HepG2 (cell line): ENCODE results near the gene UBE2S. TPM values are rescaled to one million over a fixed set of nuclear protein-coding genes. Genes with fewer than 3 reads are reported as not detected.

ENCODE experiments used
- ARNTL ChIP-seq: sonication (generic); formaldehyde crosslinking; IDR thresholded peaks from 2 replicates; pipeline ENCODE4 v1.4.0; 2020; ENCODE audit warnings: mild to moderate bottlenecking, missing genetic modification reagents
- CBFB ChIP-seq: sonication (generic); formaldehyde crosslinking; IDR thresholded peaks from 2 replicates; pipeline ENCODE4 v1.4.0; 2020; ENCODE audit warnings: missing genetic modification reagents
- EHMT2 ChIP-seq: fragments of 200-600 bp; sonication (generic); IDR thresholded peaks from 2 replicates; pipeline ENCODE4 v1.7.0; 2017; ENCODE audit warnings: antibody characterized with exemption, low read depth, low read length, borderline replicate concordance
- FOXP1 ChIP-seq, 2 experiments: fragments of 450-650 bp in 1 of 2; IDR thresholded peaks; 2 replicates each; pipeline ENCODE4 v1.6.1; 2017 to 2018; ENCODE audit warnings: antibody characterized with exemption in 1 of 2
- GATAD2A ChIP-seq: IDR thresholded peaks from 2 replicates; pipeline ENCODE4 v1.6.1; 2016
- GTF3A ChIP-seq: sonication (generic); formaldehyde crosslinking; conservative IDR thresholded peaks from 2 replicates; pipeline ENCODE4 v1.4.0; 2020; ENCODE audit warnings: mild to moderate bottlenecking, missing genetic modification reagents
- HHEX ChIP-seq: IDR thresholded peaks from 2 replicates; pipeline ENCODE4 v1.6.1; 2016; ENCODE audit warnings: control low read depth
- HNF4A ChIP-seq: sonication (generic); formaldehyde crosslinking; IDR thresholded peaks from 2 replicates; pipeline ENCODE4 v1.4.0; 2020; ENCODE audit warnings: missing genetic modification reagents
- IKZF5 ChIP-seq: IDR thresholded peaks from 2 replicates; pipeline ENCODE4 v1.6.1; 2018; ENCODE audit warnings: missing genetic modification reagents, mild to moderate bottlenecking, missing compliant biosample characterization
- KLF15 ChIP-seq: sonication (generic); formaldehyde crosslinking; IDR thresholded peaks from 2 replicates; pipeline ENCODE4 v1.8.1; 2023; ENCODE audit warnings: borderline replicate concordance, mild to moderate bottlenecking, inconsistent platforms, missing genetic modification reagents, mixed read lengths
- KLF16 ChIP-seq, 2 experiments: sonication (generic) in 1 of 2; formaldehyde crosslinking in 1 of 2; IDR thresholded peaks; 2 replicates each; pipeline versions ENCODE4 v1.6.1 to v1.8.0; 2016 to 2023; ENCODE audit warnings: missing genetic modification reagents in 2 of 2, missing compliant biosample characterization in 1 of 2
- NR2F2 ChIP-seq: IDR thresholded peaks from 2 replicates; pipeline ENCODE4 v1.6.1; 2012; ENCODE audit warnings: low read depth, inconsistent platforms, borderline replicate concordance
- PATZ1 ChIP-seq: sonication (generic); formaldehyde crosslinking; IDR thresholded peaks from 2 replicates; pipeline ENCODE4 v1.4.0; 2020; ENCODE audit warnings: missing genetic modification reagents
- RAD21 ChIP-seq: fragments of 450-650 bp; formaldehyde crosslinking; IDR thresholded peaks from 2 replicates; pipeline ENCODE4 v1.5.0; 2020; ENCODE audit warnings: mild to moderate bottlenecking
- REL ChIP-seq: sonication (generic); formaldehyde crosslinking; conservative IDR thresholded peaks from 2 replicates; pipeline ENCODE4 v1.8.0; 2022; ENCODE audit warnings: mild to moderate bottlenecking, missing genetic modification reagents, moderate library complexity
- RXRB ChIP-seq: IDR thresholded peaks from 2 replicates; pipeline ENCODE4 v1.6.1; 2016; ENCODE audit warnings: borderline replicate concordance, missing genetic modification reagents, missing compliant biosample characterization
- SAP130 ChIP-seq: IDR thresholded peaks from 2 replicates; pipeline ENCODE4 v1.6.1; 2016; ENCODE audit warnings: low read depth
- SYNCRIP ChIP-seq: fragments of 200-400 bp; formaldehyde crosslinking; IDR thresholded peaks from 2 replicates; pipeline ENCODE4 v1.6.1; 2018; ENCODE audit warnings: mild to moderate bottlenecking, low read depth, low read length; ENCODE audit not compliant: insufficient read depth
- TSC22D2 ChIP-seq: sonication (generic); formaldehyde crosslinking; IDR thresholded peaks from 2 replicates; pipeline ENCODE4 v1.5.1; 2020; ENCODE audit warnings: missing genetic modification reagents, mild to moderate bottlenecking, borderline replicate concordance
- XRCC5 ChIP-seq: fragments of 200-400 bp; formaldehyde crosslinking; optimal IDR thresholded peaks from 2 replicates; pipeline ENCODE3; 2017; ENCODE audit warnings: mild to moderate bottlenecking, low read length
- ZFP41 ChIP-seq: sonication (generic); formaldehyde crosslinking; IDR thresholded peaks from 2 replicates; pipeline ENCODE4 v1.4.0; 2020; ENCODE audit warnings: mild to moderate bottlenecking, missing genetic modification reagents, borderline replicate concordance
- ZFX ChIP-seq: sonication (generic); formaldehyde crosslinking; IDR thresholded peaks from 2 replicates; pipeline ENCODE4 v1.4.0; 2020; ENCODE audit warnings: mild to moderate bottlenecking, low read depth, missing genetic modification reagents, moderate library complexity
- ZNF468 ChIP-seq: sonication (generic); formaldehyde crosslinking; IDR thresholded peaks from 2 replicates; pipeline ENCODE4 v1.8.0; 2022; ENCODE audit warnings: mild to moderate bottlenecking, moderate library complexity, missing genetic modification reagents
- ZNF567 ChIP-seq: sonication (generic); formaldehyde crosslinking; IDR thresholded peaks from 2 replicates; pipeline ENCODE4 v1.8.1; 2023; ENCODE audit warnings: mild to moderate bottlenecking, missing genetic modification reagents, borderline replicate concordance
- ZNF614 ChIP-seq: IDR thresholded peaks from 2 replicates; pipeline ENCODE4 v1.6.1; 2018; ENCODE audit warnings: missing biosample characterization, missing genetic modification reagents, inconsistent platforms, borderline replicate concordance
- ZNF615 ChIP-seq: sonication (generic); formaldehyde crosslinking; IDR thresholded peaks from 2 replicates; pipeline ENCODE4 v1.5.0; 2020; ENCODE audit warnings: mild to moderate bottlenecking, missing genetic modification reagents, borderline replicate concordance
- ZNF768 ChIP-seq: sonication (generic); formaldehyde crosslinking; IDR thresholded peaks from 2 replicates; pipeline ENCODE4 v1.4.0; 2020; ENCODE audit warnings: missing genetic modification reagents
- ZNF773 ChIP-seq: sonication (generic); formaldehyde crosslinking; IDR thresholded peaks from 2 replicates; pipeline ENCODE4 v1.4.0; 2020; ENCODE audit warnings: missing genetic modification reagents, borderline replicate concordance
- ZSCAN30 ChIP-seq: sonication (generic); formaldehyde crosslinking; IDR thresholded peaks from 2 replicates; pipeline ENCODE4 v1.5.0; 2020; ENCODE audit warnings: mild to moderate bottlenecking, missing genetic modification reagents
- polyA plus RNA-seq, 8 experiments: library from polyadenylated mRNA; depleted of rRNA in 3 of 8; stranded (reverse) in 7 of 8; unstranded in 1 of 8; fragments of >200 nt; fragmentation: Illumina TruSeq in 4 of 8; extraction: Trizol in 4 of 8; gene quantifications; 2 replicates each; pipeline versions ENCODE4 v1.2.1 to v1.2.3, GENCODE V29; 2011 to 2016; ENCODE audit warnings: low read depth in 4 of 8, missing spikeins in 1 of 8, mixed read lengths in 1 of 8; ENCODE audit not compliant: insufficient read depth in 1 of 8
- total RNA-seq, 5 experiments: library from RNA; depleted of rRNA; stranded (reverse); fragments of >200 nt; fragmentation: Illumina TruSeq; extraction: Trizol; gene quantifications; 2 replicates each; pipeline ENCODE4 v1.2.3, GENCODE V29; 2016; ENCODE audit warnings: low read depth in 1 of 5
- TF ChIP-seq, protein P1 (sequence below): sonication (generic); formaldehyde crosslinking; IDR thresholded peaks from 2 replicates; pipeline ENCODE4 v1.8.0; 2022; ENCODE audit warnings: missing genetic modification reagents, mild to moderate bottlenecking, borderline replicate concordance

Gene UBE2S
- total and polyA plus RNA-seq, 2 of the 13 experiments (the other 11 are each of a cell fraction or from before 2014, with no cell fraction given), result 32.2 to 39.3 TPM

DNA sequence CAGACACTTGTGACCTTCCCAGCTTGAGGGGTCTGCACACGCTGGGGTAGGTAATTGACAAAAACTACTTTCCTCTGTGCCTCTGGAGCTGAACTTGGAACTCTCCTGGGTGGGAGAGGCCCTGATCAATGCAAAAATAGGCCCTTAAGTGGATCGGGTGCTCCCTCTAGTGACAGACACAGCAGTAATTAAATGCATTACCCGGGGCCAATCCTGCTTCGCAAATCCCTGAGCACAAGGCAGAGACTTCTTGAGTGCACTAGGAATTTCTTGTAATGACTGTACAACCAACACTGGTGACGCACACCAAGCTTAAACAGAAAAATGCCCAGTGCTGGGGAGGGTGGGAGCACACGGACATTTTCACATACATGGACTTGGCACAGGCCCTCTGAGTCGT lies 10.6 kb upstream of the UBE2S start (continued):
- TF ChIP-seq, protein P1, sequence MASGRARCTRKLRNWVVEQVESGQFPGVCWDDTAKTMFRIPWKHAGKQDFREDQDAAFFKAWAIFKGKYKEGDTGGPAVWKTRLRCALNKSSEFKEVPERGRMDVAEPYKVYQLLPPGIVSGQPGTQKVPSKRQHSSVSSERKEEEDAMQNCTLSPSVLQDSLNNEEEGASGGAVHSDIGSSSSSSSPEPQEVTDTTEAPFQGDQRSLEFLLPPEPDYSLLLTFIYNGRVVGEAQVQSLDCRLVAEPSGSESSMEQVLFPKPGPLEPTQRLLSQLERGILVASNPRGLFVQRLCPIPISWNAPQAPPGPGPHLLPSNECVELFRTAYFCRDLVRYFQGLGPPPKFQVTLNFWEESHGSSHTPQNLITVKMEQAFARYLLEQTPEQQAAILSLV (CRISPR knock-in tag), result no peak
- TF ChIP-seq NR2F2 (no peak), ZNF614 (CRISPR knock-in tag) (no peak), ZFP41 (CRISPR knock-in tag) (no peak), KLF15 (CRISPR knock-in tag) (no peak), XRCC5 (peak; percentile 22), PATZ1 (CRISPR knock-in tag) (0 out of 2 replicates have a peak, but pooled peaks have one; percentile 23), KLF16 (CRISPR knock-in tag; IDR thresholded peaks at IDR 0.05) (0 out of 4 replicates have a peak, but pooled peaks of 1 of the 2 experiments have one; percentile 20), ZNF615 (no peak), SYNCRIP (no peak), ZNF773 (CRISPR knock-in tag) (no peak), CBFB (CRISPR knock-in tag) (no peak), ARNTL (no peak), SAP130 (CRISPR knock-in tag) (peak; percentile 39), IKZF5 (CRISPR knock-in tag) (0 out of 2 replicates have a peak, but pooled peaks have one; percentile 45), HNF4A (CRISPR knock-in tag) (peak; percentile 58), HHEX (CRISPR knock-in tag) (no peak), TSC22D2 (peak; percentile 55; the same call in 1 of the 2 replicates), ZNF768 (no peak), ZFX (peak; percentile 33; the same call in 1 of the 2 replicates), GATAD2A (peak; percentile 28; the same call in 1 of the 2 replicates), RAD21 (CRISPR knock-in tag) (peak; percentile 84), REL (CRISPR knock-in tag) (no peak), FOXP1 (IDR thresholded peaks at IDR 0.05) (no peak), FOXP1 (CRISPR knock-in tag; IDR thresholded peaks at IDR 0.05) (no peak), ZNF567 (no peak), GTF3A (no peak), RXRB (peak; percentile 37; the same call in 1 of the 2 replicates), EHMT2 (no peak), ZNF468 (CRISPR knock-in tag) (no peak), ZSCAN30 (CRISPR knock-in tag) (no peak)
